Muscle of leg (tissue), 11 donors: ENCODE data around the gene CFP. TPM values are rescaled to one million over a fixed set of nuclear protein-coding genes. Genes with fewer than 3 reads are reported as not detected.

Experiments used
- DNase-seq: peaks from one replicate; pipeline ENCODE4 v3.0.0; 2013
- H3K27ac ChIP-seq: one replicate; pipeline ENCODE4 v1.5.1; 2013; ENCODE audit warnings: mild to moderate bottlenecking, low read length, control low read depth
- H3K27me3 ChIP-seq: one replicate; pipeline ENCODE4 v1.6.1; 2013; ENCODE audit warnings: low read length; ENCODE audit not compliant: control insufficient read depth, insufficient read depth
- H3K36me3 ChIP-seq: one replicate; pipeline ENCODE4 v1.6.1; 2013; ENCODE audit warnings: low read length; ENCODE audit not compliant: control insufficient read depth, insufficient read depth
- H3K4me1 ChIP-seq: one replicate; pipeline ENCODE4 v1.6.1; 2013; ENCODE audit warnings: low read length; ENCODE audit not compliant: control insufficient read depth, insufficient read depth
- H3K4me3 ChIP-seq: one replicate; pipeline ENCODE4 v1.5.1; 2013; ENCODE audit warnings: low read length, control low read depth
- H3K9me3 ChIP-seq: replicated peaks from 2 replicates; pipeline ENCODE4 v1.6.1; 2013; ENCODE audit warnings: low read depth, low read length; ENCODE audit not compliant: control insufficient read depth
- WGBS: methylation state at CpG from one replicate; pipeline ENCODE4 v1.1.5; 2013; ENCODE audit warnings: missing lambda C conversion rate; ENCODE audit not compliant: insufficient coverage; 5-methylcytosine and 5-hydroxymethylcytosine counted together
- polyA plus RNA-seq, 8 donors: library from polyadenylated mRNA; unstranded; fragments of 120-200 nt; gene quantifications; one replicate each; pipeline versions ENCODE4 v1.2.1 to v1.2.3, GENCODE V29; 2013; ENCODE audit warnings: inconsistent platforms in 1 of 8, low replicate concordance in 1 of 8; ENCODE audit not compliant: insufficient read length in 8 of 8, insufficient read depth in 1 of 8
- total RNA-seq: library from RNA; stranded (reverse); fragments of 120-200 nt; gene quantifications from one replicate; pipeline ENCODE4 v1.2.4, GENCODE V29; 2013

CFP gene
- total and polyA plus RNA-seq, 9 donors: 1.6 to 4.5 (median 3.0) TPM

DNA sequence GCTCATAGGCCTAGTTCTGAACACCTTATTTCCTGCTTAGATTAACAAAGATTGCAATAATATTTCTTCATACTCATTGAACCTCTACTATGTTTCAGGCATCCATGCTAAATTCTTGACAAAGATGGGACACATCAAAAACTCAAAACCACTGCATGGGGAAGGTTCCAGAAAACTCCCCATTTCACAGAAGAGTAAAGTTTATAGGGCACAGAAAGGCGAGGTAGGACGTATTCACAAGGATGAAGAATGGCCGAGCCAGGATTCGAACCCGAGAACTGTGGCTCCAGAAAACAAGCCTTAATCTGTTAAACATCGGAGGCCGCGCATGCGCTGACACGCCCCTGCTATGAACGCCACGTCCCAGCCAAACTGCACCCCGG lies 28.6 kb upstream of the CFP start:
- WGBS: 37% methylated on average over 13 of the region's 13 CpGs
- peak overlapping the region; percentile 98 for H3K27ac ChIP-seq
- H3K27me3 ChIP-seq: no peaks in the 10 kb centered on the region
- H3K9me3 ChIP-seq: no peaks in the 10 kb centered on the region
- peak overlapping the region; percentile 66 for H3K4me3 ChIP-seq
- DNase-seq: no peak
- H3K4me1 ChIP-seq: no peaks in the 10 kb centered on the region
- H3K36me3 ChIP-seq: peaks cover 20% of the 10 kb centered on the region

DNA sequence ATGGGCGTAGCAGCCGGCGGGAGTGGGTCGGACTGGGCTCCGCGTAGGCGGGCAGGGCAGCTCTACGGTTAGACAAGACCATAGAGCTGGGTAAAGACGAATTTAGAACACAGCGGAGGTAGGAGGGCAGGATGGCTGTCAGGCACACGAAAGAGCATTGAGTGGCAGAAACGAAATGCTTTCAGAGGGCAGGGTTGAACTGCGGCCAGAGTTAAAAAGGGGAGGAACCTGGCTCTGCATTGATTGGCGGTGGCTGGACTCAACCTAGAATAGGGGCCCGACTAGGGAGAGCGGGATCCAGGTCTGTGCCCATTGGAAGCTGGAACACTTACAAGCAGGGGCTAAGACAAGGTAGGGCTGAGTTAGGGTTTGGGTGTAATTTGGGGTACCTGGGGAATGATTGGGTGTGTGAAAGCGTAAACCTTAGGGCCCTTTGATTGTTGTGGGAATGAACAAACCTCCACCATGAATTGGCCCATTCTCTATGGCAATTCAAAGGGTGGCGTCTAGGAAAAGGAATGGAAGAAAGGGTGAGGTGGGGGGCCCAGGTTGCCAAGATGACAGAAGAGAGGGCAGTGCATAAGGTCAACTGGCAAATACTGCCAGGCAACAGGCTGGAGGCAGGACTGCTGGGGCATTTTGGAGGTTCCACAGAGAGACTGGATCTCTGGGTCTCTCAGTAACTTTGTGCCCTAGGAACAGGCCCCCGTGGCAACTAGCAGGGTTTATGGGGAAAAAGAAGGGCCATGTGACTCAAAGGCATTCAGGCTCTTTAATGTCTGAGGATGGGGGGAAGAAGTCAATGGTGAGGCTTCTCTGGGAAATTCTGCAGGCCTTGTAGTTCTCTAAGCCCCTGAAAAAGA lies 21.5 kb upstream of the CFP start:
- peaks cover 21% of the 10 kb centered on the region for H3K36me3 ChIP-seq

GRCh38 chrX:47650164-47651042 lies 20.7 kb upstream of the CFP start, which contains the start of gene ELK1:
TSS of gene ELK1 (minus strand) at chrX:47650563. CDS start at chrX:47641441, 9,122 bp downstream.
- peaks cover 2% of the 10 kb centered on the region for H3K27me3 ChIP-seq
- 43% methylated on average over 53 of the region's 65 CpGs for WGBS
- H3K4me3 ChIP-seq: peak within 1 kb of the TSS; percentile 79
- H3K27ac ChIP-seq: peak within 1 kb of the TSS; percentile 87
- H3K36me3 ChIP-seq: peaks cover 15% of the 10 kb centered on the region
- peaks cover 13% of the 10 kb centered on the region for H3K4me1 ChIP-seq
- peak; percentile 99 for DNase-seq
- no peaks in the 10 kb centered on the region for H3K9me3 ChIP-seq

More for the DNA sequence above, 21.5 kb upstream of the CFP start:
- 41% methylated on average over 17 of the region's 19 CpGs for WGBS
- peak overlapping the region; percentile 69 for H3K27ac ChIP-seq
- H3K9me3 ChIP-seq: no peaks in the 10 kb centered on the region
- peaks cover 13% of the 10 kb centered on the region for H3K4me1 ChIP-seq
- DNase-seq: no peak
- H3K4me3 ChIP-seq: peak overlapping the region; percentile 47
- H3K27me3 ChIP-seq: peaks cover 2% of the 10 kb centered on the region

DNA sequence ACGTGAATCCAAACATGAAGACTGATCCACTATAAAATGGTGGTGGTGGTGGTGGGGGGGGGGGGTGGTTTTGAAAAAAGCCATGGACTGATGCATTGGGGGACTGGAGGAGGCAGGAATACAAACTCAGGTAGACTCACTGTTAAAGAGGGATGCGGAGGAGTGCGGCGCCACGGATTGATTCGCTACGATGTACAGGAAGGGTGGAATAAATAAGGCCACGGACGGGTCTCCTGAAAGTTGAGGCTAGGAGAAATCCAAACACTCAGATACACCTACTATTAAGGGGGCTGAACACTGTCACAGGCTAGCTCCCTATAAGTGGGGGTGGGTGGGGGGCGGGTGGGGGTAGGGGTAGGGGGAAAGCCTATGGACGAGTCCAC lies 20.0 kb upstream of the CFP start:
- Histone ChIP-seq H3K4me3 (peak overlapping the region; percentile 79), H3K27ac (peak overlapping the region; percentile 87), H3K27me3 (peaks cover 2% of the 10 kb centered on the region), H3K36me3 (peaks cover 15% of the 10 kb centered on the region), H3K9me3 (no peaks in the 10 kb centered on the region), H3K4me1 (peaks cover 13% of the 10 kb centered on the region)
- DNase-seq: peak; percentile 10
- no CpG with 5 or more reads among the region's 11 CpGs for WGBS

- 54% methylated on average over 5 of the region's 8 CpGs for WGBS
Observed at GRCh38 chrX:47649271-47649670, 19.5 kb upstream of the CFP start.

DNA sequence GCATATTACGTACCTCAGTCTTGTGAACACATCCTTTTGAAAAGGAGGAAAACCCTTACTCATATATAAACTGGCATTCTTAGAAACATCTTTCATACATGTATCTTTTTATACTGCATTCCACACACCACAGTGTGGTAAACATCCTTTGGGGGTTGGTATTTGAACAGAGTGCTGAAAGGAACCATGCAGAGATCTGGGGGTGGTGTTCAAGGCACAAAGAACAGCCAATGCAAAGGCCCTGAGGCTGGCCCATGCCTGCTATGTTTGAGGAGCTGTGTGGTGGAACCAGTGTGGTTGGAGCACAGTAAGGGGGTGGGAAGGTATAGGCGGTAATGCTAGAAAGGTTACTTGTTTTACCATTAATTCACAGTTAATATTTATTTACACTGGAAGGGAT lies 18.6 kb upstream of the CFP start:
- peaks cover 13% of the 10 kb centered on the region for H3K4me1 ChIP-seq
- no peak overlapping the region for H3K27ac ChIP-seq
- H3K36me3 ChIP-seq: peaks cover 15% of the 10 kb centered on the region
- H3K9me3 ChIP-seq: no peaks in the 10 kb centered on the region
- no peak overlapping the region for H3K4me3 ChIP-seq
- WGBS: no CpG with 5 or more reads among the region's 2 CpGs
- DNase-seq: no peak
- H3K27me3 ChIP-seq: peaks cover 2% of the 10 kb centered on the region

More at GRCh38 chrX:47649271-47649670, 19.5 kb upstream of the CFP start:
- peaks cover 2% of the 10 kb centered on the region for H3K27me3 ChIP-seq
- H3K27ac ChIP-seq: no peak overlapping the region
- peak overlapping the region; percentile 79 for H3K4me3 ChIP-seq
- H3K9me3 ChIP-seq: no peaks in the 10 kb centered on the region
- no peak for DNase-seq
- H3K36me3 ChIP-seq: peaks cover 15% of the 10 kb centered on the region
- peaks cover 13% of the 10 kb centered on the region for H3K4me1 ChIP-seq

DNA sequence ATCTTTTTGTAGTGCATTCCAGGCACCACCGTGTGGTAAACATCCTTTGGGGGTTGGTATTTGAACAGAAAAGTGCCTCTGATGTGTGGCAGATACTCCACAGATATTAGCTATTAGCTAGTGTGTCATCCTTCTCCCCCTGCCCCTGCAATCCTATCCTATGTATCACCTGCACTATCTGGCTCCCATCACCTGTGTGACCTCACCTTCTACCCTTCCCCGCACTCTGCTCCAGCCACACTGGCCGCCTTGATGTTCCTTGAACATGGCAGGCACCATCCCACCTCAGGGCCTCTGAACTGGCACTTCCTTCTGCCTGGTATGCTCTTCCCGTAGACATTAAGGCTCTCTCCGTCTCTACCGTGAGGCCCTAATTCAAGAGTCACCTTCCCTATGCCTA lies 16.9 kb upstream of the CFP start:
- H3K27me3 ChIP-seq: no peaks in the 10 kb centered on the region
- no peak overlapping the region for H3K4me3 ChIP-seq
- H3K27ac ChIP-seq: no peak overlapping the region
- no peaks in the 10 kb centered on the region for H3K9me3 ChIP-seq
- 91% methylated on average over 5 of the region's 6 CpGs for WGBS
- DNase-seq: no peak
- H3K36me3 ChIP-seq: peaks cover 10% of the 10 kb centered on the region
- peaks cover 9% of the 10 kb centered on the region for H3K4me1 ChIP-seq

DNA sequence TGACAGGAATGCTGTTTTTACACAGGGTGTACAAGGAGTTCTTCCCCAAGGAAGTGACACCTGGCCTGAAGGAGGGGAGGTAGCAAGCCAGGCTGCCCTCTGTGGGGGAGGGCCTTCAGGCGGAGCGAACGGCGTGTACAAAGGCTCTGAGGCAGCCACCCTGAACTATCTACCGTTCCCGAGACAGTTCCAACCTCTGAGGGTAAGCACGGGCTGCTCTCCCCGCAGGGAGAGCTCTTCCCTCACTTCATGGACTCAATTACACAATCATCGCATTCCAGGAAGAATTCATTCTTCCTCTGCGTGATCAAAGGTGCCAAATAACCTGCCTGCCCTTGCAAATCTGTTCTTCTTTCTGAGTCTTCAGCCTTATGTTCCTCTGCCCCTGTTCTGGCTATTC lies 15.8 kb upstream of the CFP start:
- Histone ChIP-seq H3K9me3 (no peaks in the 10 kb centered on the region), H3K4me3 (no peak overlapping the region), H3K27ac (no peak overlapping the region), H3K36me3 (peaks cover 19% of the 10 kb centered on the region), H3K4me1 (peaks cover 7% of the 10 kb centered on the region), H3K27me3 (no peaks in the 10 kb centered on the region)
- WGBS: 81% methylated on average over 10 of the region's 10 CpGs
- DNase-seq: no peak

DNA sequence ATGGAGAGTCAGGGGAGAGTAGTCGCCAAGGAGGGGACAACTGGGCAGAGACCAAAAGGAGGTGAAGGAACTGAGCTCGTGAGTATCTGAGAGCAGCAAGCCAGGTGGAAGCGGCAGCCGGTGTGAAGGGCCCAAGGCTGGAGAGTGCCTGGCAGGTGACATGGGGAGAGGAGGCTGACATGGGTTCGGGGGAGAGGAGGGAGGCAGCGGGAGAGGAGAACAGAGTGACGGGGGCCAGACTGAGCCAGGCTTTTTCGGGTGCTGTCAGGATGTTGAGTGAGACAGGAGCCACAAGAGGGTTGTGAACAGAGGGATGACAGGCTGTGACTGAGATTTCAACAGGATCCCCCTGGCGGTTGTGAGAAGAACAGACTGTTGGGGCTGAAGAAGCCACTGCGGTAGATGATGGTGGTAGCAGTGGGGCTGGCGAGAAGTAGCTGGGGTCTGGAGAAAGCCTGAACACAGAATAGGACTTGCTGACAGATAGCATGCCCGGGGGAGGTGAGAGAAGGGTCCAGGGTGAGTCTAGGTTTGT lies 14.9 kb upstream of the CFP start:
- Histone ChIP-seq H3K9me3 (no peaks in the 10 kb centered on the region), H3K4me3 (no peak overlapping the region), H3K27me3 (no peaks in the 10 kb centered on the region), H3K4me1 (peaks cover 7% of the 10 kb centered on the region), H3K27ac (no peak overlapping the region), H3K36me3 (peaks cover 28% of the 10 kb centered on the region)
- 55% methylated on average over 11 of the region's 12 CpGs for WGBS
- peak; percentile 17 for DNase-seq

- H3K36me3 ChIP-seq: peaks cover 30% of the 10 kb centered on the region
- H3K27me3 ChIP-seq: no peaks in the 10 kb centered on the region
- peak; percentile 51 for DNase-seq
- H3K4me3 ChIP-seq: no peak overlapping the region
- no CpG with 5 or more reads among the region's 2 CpGs for WGBS
- H3K9me3 ChIP-seq: peaks cover 1% of the 10 kb centered on the region
- H3K27ac ChIP-seq: no peak overlapping the region
- H3K4me1 ChIP-seq: peaks cover 2% of the 10 kb centered on the region
Observed at GRCh38 chrX:47643926-47644325, 14.2 kb upstream of the CFP start.
